GM06990 (cell line): ENCODE measurements around the gene IL17RA.

ENCODE experiments used
- DNase-seq: peaks from one replicate; pipeline ENCODE4 v3.0.0-alpha.2; 2011; ENCODE audit not compliant: insufficient read length; ENCODE audit errors: extremely low read depth
- H3K27me3 ChIP-seq: replicated peaks from 2 replicates; pipeline ENCODE4 v1.6.0; 2011; ENCODE audit warnings: low read length; ENCODE audit not compliant: control insufficient read depth, insufficient read depth
- H3K36me3 ChIP-seq: 2 replicates; pipeline ENCODE4 v1.5.1; 2011; ENCODE audit warnings: low read length; ENCODE audit not compliant: control insufficient read depth, insufficient read depth
- H3K4me3 ChIP-seq: replicated peaks from 2 replicates; pipeline ENCODE4 v1.5.1; 2011; ENCODE audit warnings: low read depth, mild to moderate bottlenecking, control low read depth, low read length
- TF ChIP-seq, protein P1 (sequence below): IDR thresholded peaks from 2 replicates; pipeline ENCODE4 v1.5.1; 2011; ENCODE audit warnings: low read length, control low read depth, mild to moderate bottlenecking, inconsistent platforms; ENCODE audit not compliant: insufficient read depth, poor library complexity, severe bottlenecking

The IL17RA gene

DNA sequence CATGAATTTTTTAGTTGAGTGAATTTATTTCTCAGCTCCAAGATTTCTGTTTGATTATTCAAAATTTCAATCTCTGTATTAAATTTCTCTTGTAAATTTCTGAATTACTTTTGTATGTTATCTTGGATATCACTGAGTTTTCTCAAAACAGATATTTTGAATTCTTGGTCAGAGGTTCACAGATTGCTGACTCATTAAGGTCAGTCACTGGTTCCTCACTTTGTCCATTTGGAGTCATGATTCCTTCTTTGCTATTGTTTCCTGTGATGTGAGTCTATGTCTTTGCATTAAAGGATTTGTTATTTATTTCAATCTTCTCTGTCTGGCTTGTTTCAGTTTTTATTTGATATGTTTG, 10.2 kb upstream of the IL17RA start:
- Histone ChIP-seq H3K27me3 (no peaks in the 10 kb centered on the region), H3K36me3 (no peaks in the 10 kb centered on the region), H3K4me3 (no peak overlapping the region)
- no peak for DNase-seq
- TF ChIP-seq, protein P1, sequence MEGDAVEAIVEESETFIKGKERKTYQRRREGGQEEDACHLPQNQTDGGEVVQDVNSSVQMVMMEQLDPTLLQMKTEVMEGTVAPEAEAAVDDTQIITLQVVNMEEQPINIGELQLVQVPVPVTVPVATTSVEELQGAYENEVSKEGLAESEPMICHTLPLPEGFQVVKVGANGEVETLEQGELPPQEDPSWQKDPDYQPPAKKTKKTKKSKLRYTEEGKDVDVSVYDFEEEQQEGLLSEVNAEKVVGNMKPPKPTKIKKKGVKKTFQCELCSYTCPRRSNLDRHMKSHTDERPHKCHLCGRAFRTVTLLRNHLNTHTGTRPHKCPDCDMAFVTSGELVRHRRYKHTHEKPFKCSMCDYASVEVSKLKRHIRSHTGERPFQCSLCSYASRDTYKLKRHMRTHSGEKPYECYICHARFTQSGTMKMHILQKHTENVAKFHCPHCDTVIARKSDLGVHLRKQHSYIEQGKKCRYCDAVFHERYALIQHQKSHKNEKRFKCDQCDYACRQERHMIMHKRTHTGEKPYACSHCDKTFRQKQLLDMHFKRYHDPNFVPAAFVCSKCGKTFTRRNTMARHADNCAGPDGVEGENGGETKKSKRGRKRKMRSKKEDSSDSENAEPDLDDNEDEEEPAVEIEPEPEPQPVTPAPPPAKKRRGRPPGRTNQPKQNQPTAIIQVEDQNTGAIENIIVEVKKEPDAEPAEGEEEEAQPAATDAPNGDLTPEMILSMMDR, result no peak

DNA sequence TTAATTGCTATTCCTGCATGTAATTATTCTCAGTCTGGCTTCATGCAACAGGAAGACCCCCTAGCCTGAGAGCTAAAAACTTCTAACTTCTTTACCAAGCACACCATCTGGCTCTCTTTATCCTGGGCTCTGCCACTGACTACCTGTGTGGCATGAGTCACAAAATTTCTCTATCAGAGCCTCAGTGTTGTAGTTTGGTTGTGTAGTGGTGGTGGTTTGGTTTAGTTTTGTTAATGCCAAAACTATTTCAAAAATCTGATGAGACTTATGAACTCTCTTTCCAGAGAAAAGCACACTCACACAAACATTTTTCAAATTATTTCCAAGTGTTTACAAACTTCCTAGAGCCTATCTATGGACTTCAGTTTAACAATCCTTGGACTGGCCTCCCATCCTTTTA, 7.5 kb upstream of the IL17RA start:
- H3K27me3 ChIP-seq, result no peaks in the 10 kb centered on the region
- TF ChIP-seq, protein P1, result no peak
- no peak overlapping the region for H3K4me3 ChIP-seq
- DNase-seq, result no peak
- H3K36me3 ChIP-seq, result no peaks in the 10 kb centered on the region

DNA sequence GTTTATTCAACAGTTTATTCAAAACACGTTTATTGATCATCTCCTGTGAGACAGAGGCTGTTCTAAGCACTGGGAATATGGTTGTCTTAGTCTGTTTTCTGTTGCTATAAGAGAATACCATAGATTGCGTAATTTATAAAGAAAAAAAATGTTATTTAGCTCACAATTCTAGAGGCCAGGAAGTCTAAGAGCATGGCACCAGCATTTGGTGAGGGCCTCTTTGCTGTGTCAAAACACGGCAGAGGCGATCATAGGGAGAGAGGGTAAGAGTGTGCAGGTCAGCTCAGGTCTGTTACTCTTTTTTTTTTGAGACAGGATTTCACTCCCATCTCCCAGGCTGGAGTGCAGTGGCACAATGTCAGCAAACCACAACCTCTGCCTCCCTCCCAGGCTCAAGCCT, 5.2 kb upstream of the IL17RA start:
- Histone ChIP-seq H3K27me3 (no peaks in the 10 kb centered on the region), H3K4me3 (no peak overlapping the region), H3K36me3 (no peaks in the 10 kb centered on the region)
- TF ChIP-seq, protein P1, result no peak
- no peak for DNase-seq

DNA sequence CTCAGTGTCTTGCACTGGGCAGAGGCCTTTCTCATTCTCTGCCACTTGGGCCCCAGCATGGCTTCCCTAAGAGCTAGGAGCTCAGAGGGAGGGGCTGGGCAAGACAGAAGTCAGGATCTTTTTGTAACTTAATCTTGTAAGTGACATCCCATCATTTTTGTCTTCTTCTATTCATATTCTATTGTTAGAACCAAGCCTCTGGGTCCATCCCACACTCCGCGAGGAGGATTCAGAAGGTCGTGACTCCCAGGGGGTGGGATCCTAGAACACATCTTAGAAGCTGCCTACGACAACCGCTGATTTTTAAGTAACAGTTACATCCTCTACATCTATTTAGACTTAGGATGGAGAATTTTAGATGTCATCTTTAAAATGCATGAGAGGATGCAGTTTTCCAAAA, 1.5 kb upstream of the IL17RA start:
- DNase-seq, result no peak
- Histone ChIP-seq H3K27me3 (no peaks in the 10 kb centered on the region), H3K4me3 (no peak overlapping the region), H3K36me3 (no peaks in the 10 kb centered on the region)
- TF ChIP-seq, protein P1, result no peak

DNA sequence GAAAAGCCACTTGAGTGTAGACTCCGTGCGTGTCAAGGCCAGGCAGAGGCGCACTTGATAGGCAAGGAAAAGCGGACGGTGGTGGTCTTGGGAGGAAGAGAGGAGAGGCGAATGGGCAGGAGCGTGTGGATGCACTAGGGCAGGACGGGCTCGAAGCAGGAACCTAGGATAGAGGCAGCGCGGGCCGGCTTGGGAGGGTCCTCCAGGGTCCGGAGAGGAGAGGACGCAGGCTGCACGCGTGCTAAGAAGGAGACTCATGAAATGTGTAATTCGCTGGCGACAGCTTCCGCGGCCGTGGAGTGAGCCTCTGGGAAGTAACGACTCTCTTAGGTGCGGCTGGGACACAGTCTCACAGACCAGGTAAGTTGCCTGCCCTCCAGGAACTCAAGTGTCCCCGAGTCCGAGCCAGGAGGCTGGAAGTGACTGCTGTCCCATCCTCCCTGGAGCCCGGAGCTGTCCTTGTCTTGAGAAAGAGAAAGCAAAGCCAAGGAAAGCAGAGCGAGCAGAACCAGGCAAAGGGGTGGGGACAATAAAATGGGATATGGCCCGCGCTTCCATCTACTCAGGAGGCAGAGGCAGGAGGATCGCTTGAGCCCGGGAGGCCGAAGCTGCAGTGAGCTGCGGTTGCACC, 874 bp upstream of the IL17RA start:
- TF ChIP-seq, protein P1, result no peak
- DNase-seq, result no peak
- Histone ChIP-seq H3K36me3 (no peaks in the 10 kb centered on the region), H3K27me3 (no peaks in the 10 kb centered on the region), H3K4me3 (no peak overlapping the region; the same call in 1 of the 2 replicates)
